SU-DHL-6 (cell line): ENCODE results near the gene CCM2.

Experiments
- H2AFZ ChIP-seq: fragments of 200-600 bp; sonication (generic); 2 replicates; pipeline ENCODE4 v1.6.1; 2014; ENCODE audit warnings: low read depth, mild to moderate bottlenecking, moderate library complexity, mixed read lengths, antibody characterized with exemption, low read length; ENCODE audit not compliant: severe bottlenecking
- H3F3A ChIP-seq: fragments of 200-600 bp; shearing (Covaris generic); 2 replicates; pipeline ENCODE4 v1.6.0; 2016; ENCODE audit warnings: antibody characterized with exemption, mild to moderate bottlenecking; ENCODE audit not compliant: insufficient read depth
- H3K27ac ChIP-seq: fragments of 200-600 bp; sonication (generic); 2 replicates; pipeline ENCODE4 v1.5.1; 2016; ENCODE audit warnings: low read depth, mild to moderate bottlenecking, low read length, moderate library complexity, mixed read lengths
- H3K27me3 ChIP-seq: fragments of 200-600 bp; sonication (generic), shearing (Covaris generic); 2 replicates; pipeline ENCODE4 v1.6.0; 2014; ENCODE audit warnings: mild to moderate bottlenecking, low read length
- H3K36me3 ChIP-seq: fragments of 200-600 bp; sonication (generic); 2 replicates; pipeline ENCODE4 v1.6.1; 2014; ENCODE audit warnings: mild to moderate bottlenecking, low read length, mixed read lengths
- H3K4me2 ChIP-seq: fragments of 300-600, 200-600 bp; shearing (Covaris generic), sonication (generic); 2 replicates; pipeline ENCODE4 v1.6.0; 2014; ENCODE audit warnings: low read length, low read depth, mild to moderate bottlenecking; ENCODE audit not compliant: poor library complexity, severe bottlenecking
- H3K4me3 ChIP-seq: fragments of 200-600 bp; sonication (generic); 2 replicates; pipeline ENCODE4 v1.5.1; 2014; ENCODE audit warnings: antibody characterized with exemption, low read length, mild to moderate bottlenecking, mixed read lengths; ENCODE audit not compliant: insufficient read depth, poor library complexity, severe bottlenecking
- H3K79me2 ChIP-seq: fragments of 200-600 bp; sonication (generic); 2 replicates; pipeline ENCODE4 v1.6.1; 2014; ENCODE audit warnings: mild to moderate bottlenecking, low read length, moderate library complexity; ENCODE audit not compliant: insufficient read depth
- H3K9ac ChIP-seq: fragments of 200-600 bp; sonication (generic); 2 replicates; pipeline ENCODE4 v1.7.0; 2014; ENCODE audit warnings: mild to moderate bottlenecking, low read length
- H3K9me2 ChIP-seq: fragments of 200-600 bp; sonication (generic); replicated peaks from 2 replicates; pipeline ENCODE4 v1.6.1; 2014; ENCODE audit warnings: low read length; ENCODE audit not compliant: insufficient read depth
- H3K9me3 ChIP-seq: fragments of 200-600 bp; sonication (generic); 2 replicates; pipeline ENCODE4 v1.6.1; 2014; ENCODE audit warnings: low read length, mixed read lengths; ENCODE audit not compliant: insufficient read depth
- H4K20me1 ChIP-seq: fragments of 200-600 bp; sonication (generic); 2 replicates; pipeline ENCODE4 v1.6.1; 2014; ENCODE audit warnings: low read depth, mild to moderate bottlenecking, antibody characterized with exemption, low read length, moderate library complexity, mixed read lengths
- CTCF ChIP-seq: fragments of 200-600 bp; sonication (generic); IDR thresholded peaks from one replicate; pipeline ENCODE4 v1.5.1; 2017; ENCODE audit warnings: antibody characterized with exemption, mild to moderate bottlenecking, low read length, moderate library complexity; ENCODE audit not compliant: insufficient read depth, poor library complexity, severe bottlenecking
- EZH2phosphoT487 ChIP-seq: fragments of 200-600 bp; sonication (generic), shearing (Covaris generic); conservative IDR thresholded peaks from 2 replicates; pipeline ENCODE4 v1.6.1; 2018; ENCODE audit warnings: mild to moderate bottlenecking, antibody characterized with exemption, low read length, moderate library complexity, mixed read lengths

CCM2 gene

GRCh38 chr7:44994877-44995554 lies 5.0 kb upstream of the CCM2 start:
- Histone ChIP-seq H3K4me2 (peak overlapping the region; percentile 68), H3K4me3 (peak overlapping the region; percentile 25), H3F3A (peaks cover 47% of the 10 kb centered on the region), H3K79me2 (no peaks in the 10 kb centered on the region), H2AFZ (no peak overlapping the region), H3K27ac (peak overlapping the region; percentile 97), H3K27me3 (no peaks in the 10 kb centered on the region), H4K20me1 (no peaks in the 10 kb centered on the region), H3K36me3 (no peaks in the 10 kb centered on the region), H3K9me3 (no peaks in the 10 kb centered on the region), H3K9me2 (no peaks in the 10 kb centered on the region), H3K9ac (peak overlapping the region; percentile 38)
- TF ChIP-seq CTCF = no peak
- no peak for TF ChIP-seq EZH2phosphoT487

- no peaks in the 10 kb centered on the region for H3K9me3 ChIP-seq
- no peaks in the 10 kb centered on the region for H3K27me3 ChIP-seq
- peak overlapping the region; percentile 97 for H3K27ac ChIP-seq
- H2AFZ ChIP-seq = no peak overlapping the region
- H3K9ac ChIP-seq = peak overlapping the region; percentile 38
- TF ChIP-seq CTCF = no peak
- no peak for TF ChIP-seq EZH2phosphoT487
- peaks cover 5% of the 10 kb centered on the region for H3K79me2 ChIP-seq
- H3K4me2 ChIP-seq = peak overlapping the region; percentile 68
- 0 out of 2 replicates have a peak, but pooled peaks cover 3% of the 10 kb centered on the region for H3K36me3 ChIP-seq
- no peaks in the 10 kb centered on the region for H4K20me1 ChIP-seq
- H3K9me2 ChIP-seq = no peaks in the 10 kb centered on the region
- H3F3A ChIP-seq = peaks cover 47% of the 10 kb centered on the region
- H3K4me3 ChIP-seq = peak overlapping the region; percentile 26
Observed at GRCh38 chr7:44995555-44996493, 4.2 kb upstream of the CCM2 start.

GRCh38 chr7:44998153-44998871 lies 1.7 kb upstream of the CCM2 start:
- H3K9ac ChIP-seq = peak overlapping the region; percentile 76
- no peaks in the 10 kb centered on the region for H4K20me1 ChIP-seq
- H3F3A ChIP-seq = peaks cover 67% of the 10 kb centered on the region
- H3K79me2 ChIP-seq = peaks cover 30% of the 10 kb centered on the region
- H3K27me3 ChIP-seq = no peaks in the 10 kb centered on the region
- H3K9me3 ChIP-seq = no peaks in the 10 kb centered on the region
- H3K4me3 ChIP-seq = peak overlapping the region; percentile 86
- peak overlapping the region; percentile 85 for H3K4me2 ChIP-seq
- H3K27ac ChIP-seq = peak overlapping the region; percentile 97
- peaks cover 7% of the 10 kb centered on the region; the same call in 1 of the 2 replicates for H3K36me3 ChIP-seq
- no peak for TF ChIP-seq EZH2phosphoT487
- no peak for TF ChIP-seq CTCF
- no peaks in the 10 kb centered on the region for H3K9me2 ChIP-seq
- H2AFZ ChIP-seq = no peak overlapping the region
